Epidermal melanocyte (primary cell): ENCODE measurements around the gene SCUBE3.

ENCODE experiments used
- DNase-seq: peaks from one replicate; pipeline ENCODE4 v3.0.0; 2011; ENCODE audit warnings: low spot score; ENCODE audit not compliant: insufficient read length

Gene SCUBE3

DNA sequence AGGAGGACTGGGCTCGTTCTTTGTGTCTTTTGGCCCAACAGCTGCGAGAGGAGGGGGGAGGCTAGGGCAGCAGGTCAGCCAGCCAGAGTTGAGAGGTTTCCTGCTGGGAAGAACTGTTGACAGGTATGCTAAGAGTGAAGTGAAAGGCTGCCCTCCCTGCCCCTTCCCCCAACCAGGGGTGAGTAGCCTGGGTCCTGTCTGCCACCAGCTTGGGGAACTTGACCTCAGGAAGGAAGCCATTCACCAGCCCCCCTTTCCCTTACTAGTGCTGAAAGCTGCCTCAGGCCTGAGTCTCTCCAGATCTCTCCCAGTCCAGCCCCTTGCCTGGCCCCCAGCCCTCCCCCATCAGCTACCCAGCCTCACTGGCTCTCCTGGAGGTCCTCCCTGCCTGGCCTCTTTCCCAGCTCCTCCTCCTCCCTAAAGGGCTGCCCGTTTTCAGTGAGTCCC, 25.1 kb downstream of the SCUBE3 start:
- DNase-seq, result no peak

DNA sequence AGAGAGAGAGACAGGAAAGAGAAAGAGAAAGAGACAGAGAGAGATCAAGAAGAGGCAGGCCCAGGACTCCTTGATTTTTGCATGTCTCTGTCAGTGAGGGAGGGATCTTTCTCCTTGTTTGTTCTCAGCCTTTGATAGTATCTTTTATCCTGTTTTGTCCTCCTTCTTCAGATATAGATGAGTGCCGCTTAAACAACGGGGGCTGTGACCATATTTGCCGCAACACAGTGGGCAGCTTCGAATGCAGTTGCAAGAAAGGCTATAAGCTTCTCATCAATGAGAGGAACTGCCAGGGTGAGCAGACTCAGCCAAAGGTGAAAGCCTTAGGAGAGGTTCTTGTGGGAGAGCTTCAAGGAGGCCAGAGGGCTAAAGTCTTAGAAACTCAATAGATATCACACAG, 25.8 kb downstream of the SCUBE3 start:
- no peak for DNase-seq

DNA sequence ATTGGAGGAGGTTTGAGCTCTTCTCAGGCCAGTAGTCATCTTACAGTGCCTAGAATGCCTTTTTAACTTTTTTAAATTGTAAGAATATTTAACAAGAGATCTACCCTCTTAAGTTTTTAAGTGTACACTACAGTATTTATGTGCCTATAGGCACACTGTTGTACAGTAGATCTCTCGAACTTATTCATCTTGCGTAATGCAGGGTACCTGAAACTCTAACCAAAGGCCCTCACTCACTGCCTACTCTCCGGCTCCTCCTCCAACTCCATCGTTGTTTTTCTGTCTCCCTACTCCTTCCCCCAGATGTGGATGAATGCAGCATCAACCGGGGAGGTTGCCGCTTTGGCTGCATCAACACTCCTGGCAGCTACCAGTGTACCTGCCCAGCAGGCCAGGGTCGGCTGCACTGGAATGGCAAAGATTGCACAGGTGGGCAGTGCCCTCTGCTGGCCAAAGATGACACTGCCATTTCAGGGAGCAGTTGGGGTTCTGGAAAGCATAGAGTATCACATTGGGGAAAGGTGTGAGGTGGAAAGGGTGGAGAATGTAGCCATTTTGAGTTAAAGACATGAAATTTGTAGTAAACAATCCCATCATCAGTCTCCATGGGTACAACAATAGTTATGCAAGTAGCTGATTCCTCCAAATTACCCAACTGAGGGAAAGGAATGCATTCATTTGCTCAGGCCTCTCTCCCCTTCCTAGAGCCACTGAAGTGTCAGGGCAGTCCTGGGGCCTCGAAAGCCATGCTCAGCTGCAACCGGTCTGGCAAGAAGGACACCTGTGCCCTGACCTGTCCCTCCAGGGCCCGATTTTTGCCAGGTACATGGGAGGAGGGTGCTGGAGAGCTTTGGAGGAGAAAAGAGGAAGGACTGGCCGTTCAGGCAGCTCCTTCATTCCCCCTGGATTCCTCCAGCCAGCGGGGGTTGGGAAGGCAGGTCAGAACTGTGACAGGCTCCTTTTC, 27.4 kb downstream of the SCUBE3 start:
- peak; percentile 76 for DNase-seq

DNA sequence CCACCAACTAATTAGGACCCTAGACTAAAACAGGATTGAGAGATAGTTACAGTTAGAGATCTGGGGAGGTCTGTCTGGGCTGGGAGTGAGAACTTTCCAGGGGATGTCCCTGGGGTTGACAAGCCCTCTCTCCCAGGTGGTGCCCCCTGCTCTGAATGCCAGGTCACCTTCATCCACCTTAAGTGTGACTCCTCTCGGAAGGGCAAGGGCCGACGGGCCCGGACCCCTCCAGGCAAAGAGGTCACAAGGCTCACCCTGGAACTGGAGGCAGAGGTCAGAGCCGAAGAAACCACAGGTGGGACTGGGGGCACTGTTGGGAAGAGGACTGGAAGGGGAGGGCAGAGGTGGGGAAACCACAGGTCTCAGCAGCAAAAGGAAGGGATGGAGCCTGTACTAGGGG, 28.7 kb downstream of the SCUBE3 start:
- no peak for DNase-seq

DNA sequence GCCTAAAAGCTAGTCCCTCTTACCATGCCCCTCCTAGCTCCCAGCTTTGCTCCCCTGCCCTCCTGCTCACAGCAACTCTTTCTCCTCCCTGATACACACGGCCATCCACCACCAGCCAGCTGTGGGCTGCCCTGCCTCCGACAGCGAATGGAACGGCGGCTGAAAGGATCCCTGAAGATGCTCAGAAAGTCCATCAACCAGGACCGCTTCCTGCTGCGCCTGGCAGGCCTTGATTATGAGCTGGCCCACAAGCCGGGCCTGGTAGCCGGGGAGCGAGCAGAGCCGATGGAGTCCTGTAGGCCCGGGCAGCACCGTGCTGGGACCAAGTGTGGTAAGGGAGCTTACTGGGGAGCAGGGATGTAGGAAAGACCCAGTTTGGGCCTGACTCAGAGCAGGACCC, 29.1 kb downstream of the SCUBE3 start:
- DNase-seq, result no peak

DNA sequence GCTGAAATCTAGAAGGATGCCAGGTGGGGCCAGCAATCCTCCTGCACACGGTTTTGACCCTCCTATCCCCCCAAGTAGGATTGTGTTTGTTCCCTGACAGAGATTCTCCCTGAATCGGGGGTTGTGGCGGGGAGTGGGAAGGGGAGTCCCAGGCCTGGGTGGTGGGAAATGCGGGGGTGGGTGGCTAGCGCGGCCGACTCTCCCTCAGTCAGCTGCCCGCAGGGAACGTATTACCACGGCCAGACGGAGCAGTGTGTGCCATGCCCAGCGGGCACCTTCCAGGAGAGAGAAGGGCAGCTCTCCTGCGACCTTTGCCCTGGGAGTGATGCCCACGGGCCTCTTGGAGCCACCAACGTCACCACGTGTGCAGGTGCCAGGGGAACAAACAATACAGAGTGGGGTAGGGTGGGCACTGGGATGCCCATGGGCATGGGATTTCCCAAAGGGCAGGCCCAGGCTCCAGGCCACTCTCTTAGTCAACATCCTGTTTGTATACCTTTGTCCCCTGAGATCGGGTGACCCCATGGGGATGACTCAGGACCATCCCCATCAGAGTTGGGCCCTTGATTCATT, 29.7 kb downstream of the SCUBE3 start:
- no peak for DNase-seq

DNA sequence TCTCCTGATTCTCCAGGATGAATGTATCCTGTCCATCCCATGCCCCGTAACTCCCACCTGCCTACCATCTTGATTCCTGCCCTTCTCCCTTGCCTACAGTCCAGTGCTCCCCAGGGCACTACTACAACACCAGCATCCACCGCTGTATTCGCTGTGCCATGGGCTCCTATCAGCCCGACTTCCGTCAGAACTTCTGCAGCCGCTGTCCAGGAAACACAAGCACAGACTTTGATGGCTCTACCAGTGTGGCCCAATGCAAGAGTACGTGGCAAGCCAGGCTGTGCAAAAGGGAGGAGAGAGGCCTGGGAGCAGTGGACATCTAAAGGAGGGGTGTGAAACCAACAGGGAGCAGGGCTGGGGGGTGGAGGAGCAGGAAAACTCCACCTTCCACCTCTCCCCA, 30.8 kb downstream of the SCUBE3 start:
- DNase-seq, result no peak

DNA sequence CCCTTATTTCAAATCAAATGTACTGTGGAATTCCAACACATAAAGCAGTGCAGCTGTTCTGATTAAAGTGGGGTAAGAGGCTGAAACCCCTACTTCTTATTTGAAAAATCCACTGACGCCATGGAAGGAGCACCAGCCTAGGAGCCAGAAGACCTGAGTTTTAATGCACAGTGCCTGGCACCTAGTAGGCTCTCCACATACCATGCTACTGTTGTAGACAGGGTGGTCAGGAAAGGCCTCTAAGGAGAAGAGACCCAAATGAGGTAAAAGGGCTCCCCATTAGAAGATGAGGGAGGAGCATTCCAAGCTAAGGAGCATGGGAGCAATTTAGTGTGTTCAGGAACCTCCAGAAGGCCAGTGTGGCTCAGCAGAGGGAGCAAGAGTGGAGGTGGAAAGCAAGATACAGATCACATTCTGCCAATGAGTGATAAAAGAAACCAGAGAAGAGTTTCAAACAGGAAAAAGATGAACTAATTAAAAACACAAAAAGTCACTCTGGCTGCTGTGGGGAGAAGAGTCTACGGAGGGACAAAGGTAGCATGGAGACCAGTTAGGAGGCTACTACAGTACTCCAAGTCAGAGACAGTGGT, 34.0 kb downstream of the SCUBE3 start:
- no peak for DNase-seq

DNA sequence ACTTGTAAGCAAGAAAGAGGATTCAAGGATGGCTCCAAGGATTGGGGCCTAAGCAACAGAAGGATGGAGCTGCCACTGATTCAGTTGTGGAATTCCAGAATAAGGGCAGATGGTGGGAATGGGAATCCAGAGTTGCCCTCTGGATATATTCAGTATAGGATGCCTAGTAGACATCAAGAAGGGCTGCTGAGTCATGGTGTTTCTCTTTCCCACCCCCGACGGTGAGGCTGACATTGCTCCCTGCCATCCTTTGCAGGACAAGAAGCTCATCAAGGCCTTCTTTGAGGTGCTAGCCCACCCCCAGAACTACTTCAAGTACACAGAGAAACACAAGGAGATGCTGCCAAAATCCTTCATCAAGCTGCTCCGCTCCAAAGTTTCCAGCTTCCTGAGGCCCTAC, 34.5 kb downstream of the SCUBE3 start:
- DNase-seq, result no peak

DNA sequence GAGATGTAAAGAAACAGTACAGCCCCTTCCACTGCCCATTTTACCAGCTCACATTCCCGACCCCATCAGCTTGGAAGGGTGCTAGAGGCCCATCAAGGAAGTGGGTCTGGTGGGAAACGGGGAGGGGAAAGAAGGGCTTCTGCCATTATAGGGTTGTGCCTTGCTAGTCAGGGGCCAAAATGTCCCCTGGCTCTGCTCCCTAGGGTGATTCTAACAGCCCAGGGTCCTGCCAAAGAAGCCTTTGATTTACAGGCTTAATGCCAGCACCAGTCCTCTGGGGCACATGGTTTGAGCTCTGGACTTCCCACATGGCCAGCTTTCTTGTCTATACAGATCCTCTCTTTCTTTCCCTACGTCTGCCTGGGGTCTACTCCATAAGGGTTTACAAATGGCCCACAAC, 35.2 kb downstream of the SCUBE3 start:
- no peak for DNase-seq

DNA sequence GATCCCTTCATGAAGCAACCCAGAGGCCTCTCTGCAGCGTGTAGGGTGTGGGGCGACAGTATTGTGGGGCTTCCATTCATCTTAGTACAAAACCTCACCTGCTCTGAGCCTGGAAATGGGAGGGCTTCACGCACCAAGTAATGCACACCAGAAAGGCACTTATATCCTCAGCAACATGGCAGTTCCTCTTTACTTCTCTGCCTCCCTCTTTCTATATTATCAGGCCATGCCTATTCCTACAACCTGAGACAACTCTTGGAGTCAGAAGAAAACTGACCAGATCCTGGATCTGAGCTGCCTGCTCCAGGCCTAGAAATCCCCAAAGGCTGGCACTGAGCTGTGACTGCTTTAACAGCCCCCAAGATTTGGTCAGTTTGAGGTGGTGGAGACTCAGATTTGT, 38.2 kb downstream of the SCUBE3 start:
- no peak for DNase-seq

DNA sequence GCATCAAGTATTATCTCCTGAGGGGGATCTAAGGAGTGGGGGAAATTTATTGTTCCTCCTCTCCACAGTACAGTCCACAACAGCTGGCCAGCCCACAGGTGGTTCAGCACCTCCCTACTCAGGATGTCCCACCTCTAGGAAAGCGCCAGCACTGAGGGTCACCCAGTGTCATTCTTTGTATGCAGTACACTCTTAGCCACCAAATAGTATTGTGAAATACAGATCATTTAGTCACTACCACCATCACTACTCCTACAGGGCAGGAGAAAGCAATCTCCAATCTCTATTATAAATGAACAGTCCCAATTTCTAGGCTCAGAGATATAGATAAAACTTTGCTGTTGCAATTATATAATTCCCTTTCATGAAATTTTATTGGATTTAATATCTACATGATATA, 39.5 kb downstream of the SCUBE3 start:
- DNase-seq, result no peak

DNA sequence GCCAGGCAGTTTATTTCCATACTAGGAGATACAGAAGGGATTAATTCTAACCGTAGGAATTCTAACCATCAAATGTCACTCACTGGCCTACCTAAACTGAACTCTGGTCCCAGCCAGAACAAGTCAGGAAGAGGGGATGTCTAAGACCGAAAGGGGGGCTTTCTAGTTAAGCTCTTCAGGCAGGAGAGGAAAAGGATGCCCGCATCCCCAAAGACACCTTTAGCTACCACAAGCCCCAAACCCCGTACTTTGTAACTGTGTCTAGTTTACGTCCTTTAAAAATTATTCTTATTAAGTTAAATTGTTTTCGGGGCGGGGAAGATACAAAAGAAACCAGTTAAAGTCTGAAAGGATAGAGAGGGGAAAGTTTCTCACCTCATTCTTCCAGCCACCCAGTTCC, 44.6 kb downstream of the SCUBE3 start:
- DNase-seq, result no peak

DNA sequence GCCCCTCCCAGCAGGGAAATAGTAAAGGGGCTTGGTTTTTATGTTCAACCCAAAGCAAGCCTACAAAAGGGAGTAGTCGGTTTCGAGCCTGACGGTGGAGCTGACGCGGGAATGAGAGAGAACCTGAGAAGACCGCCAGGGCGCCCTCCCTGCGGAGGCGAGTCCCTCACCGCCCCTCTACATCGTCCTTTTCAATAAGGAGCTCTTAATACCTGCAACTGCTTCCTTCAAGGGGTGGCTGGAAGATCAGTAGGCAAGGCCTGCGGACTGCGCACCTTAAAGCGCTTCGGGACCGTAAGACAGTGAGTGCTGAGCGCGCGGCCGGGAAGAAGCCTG, 45.1 kb downstream of the SCUBE3 start:
- no peak for DNase-seq

DNA sequence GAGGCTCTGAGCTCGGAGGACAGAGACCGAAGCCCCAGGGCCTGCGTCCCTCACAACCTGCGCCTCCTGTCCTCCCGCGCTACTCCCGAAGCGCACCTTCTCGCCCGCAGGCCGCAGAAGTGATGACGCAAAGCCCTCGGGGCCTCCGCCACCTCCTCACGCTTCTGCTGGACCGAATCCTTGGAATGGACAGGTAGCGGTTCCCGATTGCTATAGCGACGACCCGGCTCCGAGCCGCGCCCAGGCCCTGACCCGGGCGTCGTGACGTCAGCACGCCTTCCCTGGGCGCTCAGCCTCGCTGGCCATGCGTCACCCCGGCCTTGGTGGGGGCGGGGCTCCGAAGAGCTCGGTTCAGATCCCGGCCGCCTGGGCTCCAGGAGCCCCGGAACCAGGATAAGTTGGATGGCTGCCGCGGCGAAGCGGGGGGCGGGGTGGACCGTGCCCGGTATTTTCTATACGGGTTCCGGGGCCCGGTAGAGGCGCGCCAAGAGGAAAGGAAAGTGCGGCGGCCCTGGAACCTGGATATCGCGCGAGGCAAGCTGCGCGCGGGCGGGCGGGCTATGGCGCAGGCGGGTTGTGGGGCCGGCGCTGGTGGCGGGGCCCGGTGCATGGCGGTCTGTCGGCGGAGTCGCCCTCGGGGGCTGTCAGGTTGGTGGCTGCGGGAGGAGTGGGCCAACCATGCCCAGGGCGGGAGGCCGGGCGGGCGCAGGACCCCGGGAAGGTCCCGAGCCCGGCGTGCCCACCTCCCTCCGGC, 45.6 kb downstream of the SCUBE3 start, which contains the start of gene ZNF76:
Gene ZNF76 (plus strand): TSS at position 542 of the 754 bp plus-strand sequence. CDS start 21,417 bp downstream, outside the sequence.
- peak; percentile 93 for DNase-seq

DNA sequence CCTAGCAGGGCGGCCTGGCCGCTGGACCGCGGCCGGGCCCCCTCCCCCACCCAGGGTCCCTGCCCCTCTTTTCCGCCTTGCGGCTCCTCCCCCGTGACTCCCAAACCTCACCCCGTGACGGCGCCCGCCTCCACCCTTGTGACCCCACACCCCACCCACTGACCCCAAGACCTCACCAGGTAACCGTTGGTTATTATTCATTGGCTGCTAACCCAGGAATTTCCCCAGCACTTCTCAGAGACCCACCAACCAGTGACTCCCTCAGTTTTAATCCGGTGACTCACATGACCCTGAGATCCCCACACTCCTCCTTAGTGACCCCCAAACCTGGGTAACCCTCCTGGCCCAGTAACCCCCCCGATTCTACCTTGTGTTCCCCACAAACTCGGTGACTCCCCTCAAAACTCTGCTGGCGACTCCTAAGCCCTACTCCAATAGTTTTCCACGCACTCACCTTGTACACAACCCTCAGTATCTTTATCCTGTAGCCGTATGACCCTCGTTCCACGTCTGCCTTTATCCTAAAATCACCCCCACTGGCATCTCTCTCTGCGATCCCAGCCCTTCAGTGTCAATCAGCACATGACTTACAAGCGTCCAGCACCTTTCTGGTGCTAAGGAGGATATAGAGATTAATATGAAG, 46.3 kb downstream of the SCUBE3 start:
- DNase-seq, result peak; percentile 35

DNA sequence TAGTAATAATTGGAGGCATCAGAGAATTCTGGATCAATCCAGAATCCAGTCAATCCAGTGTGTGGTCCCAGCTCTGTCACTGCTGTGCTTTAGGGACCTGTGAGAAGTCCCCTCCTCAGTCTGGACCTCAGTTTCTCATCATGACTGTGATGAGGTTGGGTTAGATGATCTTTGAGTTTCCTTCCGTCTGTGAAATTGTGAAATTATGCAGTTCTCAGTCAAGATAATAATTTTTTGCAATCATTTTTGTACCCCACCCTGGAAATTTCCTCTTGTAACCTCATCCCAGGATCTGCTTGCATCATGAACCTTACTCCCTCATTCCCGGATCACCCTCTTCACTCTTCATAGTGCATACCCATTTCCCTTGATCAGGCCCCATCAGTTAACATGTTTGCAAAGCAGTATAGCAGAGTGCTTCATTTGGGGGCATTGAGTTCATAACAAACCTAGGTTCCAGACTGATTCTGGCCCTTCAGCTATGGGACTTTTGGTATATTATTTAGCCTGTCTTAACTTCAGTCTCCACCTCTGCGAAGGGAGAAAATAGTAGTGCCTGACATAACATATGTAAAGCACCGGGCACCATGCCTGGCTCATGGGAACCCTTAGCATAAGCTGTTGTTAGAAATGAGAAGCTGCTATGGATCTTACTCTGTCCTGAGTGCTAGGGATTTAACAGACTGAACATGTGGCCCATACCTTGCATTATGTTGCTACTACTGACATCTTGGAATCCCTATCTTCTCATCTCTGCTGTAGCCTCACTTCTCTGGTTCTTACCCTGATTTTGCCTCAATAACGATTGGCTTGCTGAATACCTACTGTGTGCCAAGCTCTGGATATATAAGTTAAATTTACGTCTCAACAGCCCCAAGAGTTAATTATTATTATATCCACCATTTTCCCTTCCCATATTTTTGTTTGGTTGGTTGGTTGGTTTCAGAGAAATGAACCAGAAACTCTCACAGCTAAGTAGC, 47.1 kb downstream of the SCUBE3 start:
- DNase-seq, result no peak

DNA sequence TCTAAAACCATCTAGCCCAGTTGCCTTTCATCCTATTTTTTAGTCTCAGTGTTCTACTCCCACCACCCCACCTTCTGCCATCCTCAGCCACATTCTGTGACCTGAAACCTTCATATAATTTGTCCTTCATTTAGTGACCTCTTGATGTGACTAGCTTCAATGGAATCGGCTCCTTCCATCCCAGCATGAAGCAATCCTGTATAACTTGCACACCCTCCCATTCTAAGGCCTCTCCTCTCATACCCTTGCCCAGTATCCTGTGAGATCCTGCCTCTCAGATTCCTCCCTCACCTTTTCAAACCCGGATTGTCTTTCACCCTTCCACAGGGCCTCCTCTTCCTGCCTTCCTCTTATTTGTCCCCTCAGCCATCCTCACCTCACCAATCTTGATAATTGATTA, 48.8 kb downstream of the SCUBE3 start:
- no peak for DNase-seq

DNA sequence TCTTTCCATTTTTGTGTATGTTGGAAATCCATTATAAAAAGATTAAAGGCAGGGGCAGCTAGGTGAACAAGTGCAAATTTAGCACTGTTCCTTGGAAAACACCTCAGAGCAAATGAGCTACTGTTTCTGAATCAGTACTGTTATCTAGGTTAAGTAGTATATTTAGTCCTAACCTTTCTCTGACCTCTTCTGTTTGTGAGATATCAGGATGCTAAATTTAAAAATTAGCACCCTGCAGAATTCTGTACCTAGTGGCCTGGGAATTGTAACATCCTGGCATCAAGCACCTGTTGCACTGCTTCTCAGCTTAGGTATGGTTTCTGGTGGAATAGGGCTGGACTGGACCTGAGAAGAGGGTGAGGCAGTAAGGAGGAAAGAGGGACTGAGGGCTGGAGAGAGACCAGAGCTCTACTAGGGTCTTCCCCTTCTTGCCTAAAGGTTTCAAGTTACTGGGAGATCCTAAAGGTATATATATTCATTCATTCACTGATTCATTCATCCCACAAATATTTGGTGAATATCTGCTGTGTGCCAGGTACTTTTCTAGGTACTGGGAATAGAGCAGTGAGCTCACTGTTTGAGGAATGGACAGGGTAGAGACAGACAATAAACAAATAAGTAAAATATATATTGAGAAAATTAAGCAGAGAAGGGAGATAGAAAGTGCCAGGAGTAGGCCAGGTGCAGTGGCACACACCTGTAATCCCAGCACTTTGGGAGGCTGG, 51.0 kb downstream of the SCUBE3 start:
- DNase-seq, result no peak
